ENCODE measurements around the gene CLPX.

Gene CLPX

GRCh38 chr15:65133548-65134200, 51.5 kb downstream of the CLPX start, which contains the start of gene PDCD7:
TSS of gene PDCD7 (minus strand) at chr15:65133808. CDS start at chr15:65133781, 27 bp downstream.
- peak; percentile 90 for DNase-seq (ENCODE audit: low spot score)
- H3K27ac ChIP-seq, result peak within 1 kb of the TSS; percentile 87
- POLR2A ChIA-PET (ENCODE audit: low non-redundant PET), result interaction anchor here (0.6 kb wide), 1 partner anchor 179 kb away, joined by 3 read pairs; no protein-coding TSS in a partner anchor
- CTCF ChIA-PET, result no interaction called here
- no peak for TF ChIP-seq CTCF (conservative IDR thresholded peaks at IDR 0.05; ENCODE audit: low read depth)

GRCh38 chr15:65132878-65133547, 52.1 kb downstream of the CLPX start:
- POLR2A ChIA-PET (ENCODE audit: low non-redundant PET), result no interaction called here
- H3K27ac ChIP-seq, result peak overlapping the region; percentile 87
- DNase-seq (ENCODE audit: low spot score), result peak; percentile 66
- CTCF ChIA-PET, result no interaction called here
- TF ChIP-seq CTCF (conservative IDR thresholded peaks at IDR 0.05; ENCODE audit: low read depth), result no peak

- ChIA-PET POLR2A (ENCODE audit: low non-redundant PET) (no interaction called here), CTCF (no interaction called here)
- DNase-seq (ENCODE audit: low spot score), result no peak
- TF ChIP-seq CTCF (conservative IDR thresholded peaks at IDR 0.05; ENCODE audit: low read depth), result no peak
- no peak overlapping the region for H3K27ac ChIP-seq
Observed at GRCh38 chr15:65130941-65131340, 54.2 kb downstream of the CLPX start.

GRCh38 chr15:65115542-65115941, 69.6 kb downstream of the CLPX start:
- POLR2A ChIA-PET (ENCODE audit: low non-redundant PET), result no interaction called here
- DNase-seq (ENCODE audit: low spot score), result no peak
- CTCF ChIA-PET, result interaction anchor here (0.7 kb wide), 1 partner anchor 30 kb away, joined by 3 read pairs; no protein-coding TSS in a partner anchor
- no peak overlapping the region for H3K27ac ChIP-seq
- TF ChIP-seq CTCF (conservative IDR thresholded peaks at IDR 0.05; ENCODE audit: low read depth), result no peak

- CTCF ChIA-PET, result interaction anchor here (0.7 kb wide), 1 partner anchor 31 kb away, joined by 3 read pairs; no protein-coding TSS in a partner anchor
- H3K27ac ChIP-seq, result no peak within 1 kb of the TSS
- no peak for DNase-seq (ENCODE audit: low spot score)
- POLR2A ChIA-PET (ENCODE audit: low non-redundant PET), result no interaction called here
- TF ChIP-seq CTCF (conservative IDR thresholded peaks at IDR 0.05; ENCODE audit: low read depth), result no peak
Observed at GRCh38 chr15:65115086-65115485, 70.1 kb downstream of the CLPX start, which contains the start of gene UBAP1L. TSS of gene UBAP1L (minus strand) at chr15:65115200. CDS start at chr15:65106215, 8,985 bp downstream.

- H3K27ac ChIP-seq, result no peak overlapping the region
- no peak for TF ChIP-seq CTCF (conservative IDR thresholded peaks at IDR 0.05; ENCODE audit: low read depth)
- POLR2A ChIA-PET (ENCODE audit: low non-redundant PET), result no interaction called here
- DNase-seq (ENCODE audit: low spot score), result no peak
- CTCF ChIA-PET, result interaction anchor here (0.8 to 1.3 kb wide), 2 partner anchors 9 to 208 kb away, joined by 3 to 6 read pairs; no protein-coding TSS in a partner anchor
Observed at GRCh38 chr15:65110676-65111292, 74.4 kb downstream of the CLPX start.
